H1 (cell line): Measurements from ENCODE around the gene FAM221B. TPM values are rescaled to one million over a fixed set of nuclear protein-coding genes. Genes with fewer than 3 reads are reported as not detected.

Source experiments
- CTCF ChIA-PET: fragments of 300-600 bp; sonication (Branson Sonifier 250); formaldehyde crosslinking; loops from one replicate; lab custom pipeline; 2021; ENCODE audit not compliant: partially characterized antibody; lab: Charles Lee
- POLR2A ChIA-PET: fragments of 300-600 bp; sonication (Branson Sonifier 250); formaldehyde crosslinking; loops from one replicate; lab custom pipeline; 2021; ENCODE audit warnings: inconsistent platforms; ENCODE audit not compliant: partially characterized antibody; lab: Charles Lee
- DNase-seq, 2 experiments: peaks; one replicate each; pipeline versions ENCODE4 v3.0.0 to v3.0.0-alpha.2; 2010 to 2022; ENCODE audit warnings: low spot score in 2 of 2, low read depth in 1 of 2, mixed read lengths in 1 of 2
- FAIRE-seq: peaks from 2 replicates; lab custom pipeline; 2011; peaks lifted over from hg19 to GRCh38; lab: Jason Lieb, UNC
- H2AFZ ChIP-seq: 2 replicates; pipeline ENCODE4 v1.8.1; 2012; ENCODE audit warnings: low read length, inconsistent platforms
- H2AK5ac ChIP-seq: 2 replicates; pipeline ENCODE4 v1.6.1; 2013; ENCODE audit warnings: low read depth, low read length
- H2BK120ac ChIP-seq: replicated peaks from 2 replicates; pipeline ENCODE3; 2013; ENCODE audit warnings: low read depth, low read length, inconsistent platforms
- H2BK12ac ChIP-seq: 2 replicates; pipeline ENCODE4 v1.6.1; 2013; ENCODE audit warnings: low read depth, low read length
- H2BK15ac ChIP-seq: 2 replicates; pipeline ENCODE4 v1.6.1; 2013; ENCODE audit warnings: low read length
- H2BK20ac ChIP-seq: 2 replicates; pipeline ENCODE4 v1.6.1; 2013; ENCODE audit warnings: low read length
- H2BK5ac ChIP-seq: 2 replicates; pipeline ENCODE4 v1.6.1; 2013; ENCODE audit warnings: low read depth, low read length
- H3K14ac ChIP-seq: 2 replicates; pipeline ENCODE4 v1.6.1; 2013; ENCODE audit warnings: inconsistent platforms; ENCODE audit not compliant: insufficient read length
- H3K18ac ChIP-seq: 2 replicates; pipeline ENCODE4 v1.6.1; 2013; ENCODE audit warnings: low read length; ENCODE audit errors: extremely low read depth
- H3K23ac ChIP-seq: 2 replicates; pipeline ENCODE4 v1.6.1; 2013; ENCODE audit warnings: inconsistent platforms; ENCODE audit not compliant: insufficient read length
- H3K23me2 ChIP-seq: 2 replicates; pipeline ENCODE4 v1.6.1; 2013; ENCODE audit warnings: low read depth, low read length
- H3K27ac ChIP-seq: 2 replicates; pipeline ENCODE4 v1.6.1; 2011; ENCODE audit warnings: low read depth, low read length, inconsistent platforms
- H3K27me3 ChIP-seq, 4 experiments: replicated peaks in 1 of 4; 1 replicate in 1 of 4; 2 replicates in 3 of 4; pipeline versions ENCODE4 v1.6.1 to v1.8.1; 2011 to 2013; ENCODE audit warnings: low read length in 3 of 4, mild to moderate bottlenecking in 3 of 4, inconsistent platforms in 2 of 4, mixed read lengths in 2 of 4, moderate library complexity in 1 of 4; ENCODE audit not compliant: control insufficient read depth in 3 of 4, insufficient read depth in 3 of 4; ENCODE audit errors: extremely low read depth in 1 of 4
- H3K36me3 ChIP-seq, 4 experiments: 2 replicates each; pipeline versions ENCODE4 v1.6.1 to v1.8.1; 2011 to 2013; ENCODE audit warnings: mild to moderate bottlenecking in 4 of 4, low read length in 3 of 4, moderate library complexity in 2 of 4, control low read depth in 1 of 4, inconsistent platforms in 1 of 4; ENCODE audit not compliant: insufficient read depth in 4 of 4, control insufficient read depth in 2 of 4
- H3K4ac ChIP-seq: replicated peaks from 2 replicates; pipeline ENCODE3; 2013; ENCODE audit warnings: low read length, low read depth, mixed read lengths, inconsistent platforms; ENCODE audit not compliant: insufficient read length
- H3K4me1 ChIP-seq, 4 experiments: replicated peaks in 1 of 4; 1 replicate in 1 of 4; 2 replicates in 3 of 4; pipeline versions ENCODE4 v1.6.1 to v1.8.1; 2011 to 2013; ENCODE audit warnings: low read length in 3 of 4, inconsistent platforms in 2 of 4, mixed read lengths in 1 of 4; ENCODE audit not compliant: insufficient read depth in 4 of 4, control insufficient read depth in 3 of 4
- H3K4me2 ChIP-seq, 2 experiments: 2 replicates each; pipeline versions ENCODE4 v1.6.1 to v1.8.1; 2011 to 2013; ENCODE audit warnings: low read depth in 2 of 2, low read length in 2 of 2, control low read depth in 1 of 2, inconsistent platforms in 1 of 2, mild to moderate bottlenecking in 1 of 2; ENCODE audit not compliant: insufficient read depth in 1 of 2
- H3K4me3 ChIP-seq, 4 experiments: fragments of 200-600, 300-600 bp in 1 of 4; sonication (generic), shearing (Covaris generic), sonication (Bioruptor Twin) in 1 of 4; 2 replicates each; pipeline versions ENCODE4 v1.5.1 to v1.8.1; 2011 to 2016; ENCODE audit warnings: low read length in 4 of 4, low read depth in 3 of 4, control low read depth in 2 of 4, inconsistent platforms in 2 of 4, mild to moderate bottlenecking in 2 of 4, mixed read lengths in 1 of 4, moderate library complexity in 1 of 4; ENCODE audit not compliant: insufficient read depth in 2 of 4; ENCODE audit errors: extremely low read depth in 1 of 4
- H3K56ac ChIP-seq: replicated peaks from 2 replicates; pipeline ENCODE3; 2013; ENCODE audit warnings: low read depth, mild to moderate bottlenecking, mixed read lengths, low read length, inconsistent platforms; ENCODE audit not compliant: insufficient read length
- H3K79me1 ChIP-seq: 2 replicates; pipeline ENCODE4 v1.6.1; 2013; ENCODE audit warnings: low read depth, low read length, control low read depth
- H3K79me2 ChIP-seq, 2 experiments: 2 replicates each; pipeline versions ENCODE4 v1.6.1 to v1.8.1; 2012 to 2013; ENCODE audit warnings: low read length in 2 of 2, mild to moderate bottlenecking in 2 of 2, inconsistent platforms in 1 of 2; ENCODE audit not compliant: insufficient read depth in 2 of 2, control insufficient read depth in 1 of 2
- H3K9ac ChIP-seq, 4 experiments: replicated peaks in 1 of 4; 1 replicate in 1 of 4; 2 replicates in 3 of 4; pipeline versions ENCODE4 v1.6.1 to v1.8.1; 2011 to 2013; ENCODE audit warnings: low read depth in 3 of 4, low read length in 3 of 4, control low read depth in 2 of 4, mild to moderate bottlenecking in 2 of 4, moderate library complexity in 2 of 4, inconsistent platforms in 1 of 4; ENCODE audit errors: extremely low read depth in 1 of 4
- H3K9me3 ChIP-seq, 2 experiments: 2 replicates each; pipeline versions ENCODE4 v1.6.1 to v1.8.1; 2012 to 2013; ENCODE audit warnings: mild to moderate bottlenecking in 2 of 2, moderate library complexity in 2 of 2, control low read depth in 1 of 2, inconsistent platforms in 1 of 2, low read depth in 1 of 2, low read length in 1 of 2, mixed read lengths in 1 of 2; ENCODE audit not compliant: insufficient read depth in 2 of 2
- H4K20me1 ChIP-seq, 2 experiments: replicated peaks in 1 of 2; 2 replicates each; pipeline versions ENCODE3 to v1.8.1; 2011 to 2013; ENCODE audit warnings: inconsistent platforms in 2 of 2, low read length in 2 of 2, mild to moderate bottlenecking in 1 of 2; ENCODE audit not compliant: insufficient read depth in 2 of 2, control insufficient read depth in 1 of 2
- H4K5ac ChIP-seq: 2 replicates; pipeline ENCODE4 v1.6.1; 2013; ENCODE audit warnings: low read length, low read depth, mixed read lengths, inconsistent platforms; ENCODE audit not compliant: insufficient read length
- H4K8ac ChIP-seq: 2 replicates; pipeline ENCODE4 v1.8.0; 2013; ENCODE audit warnings: mild to moderate bottlenecking, moderate library complexity, low read length, inconsistent platforms; ENCODE audit not compliant: insufficient read depth; ENCODE audit errors: extremely low read depth
- H4K91ac ChIP-seq: replicated peaks from 2 replicates; pipeline ENCODE3; 2013; ENCODE audit warnings: low read length, mixed read lengths, inconsistent platforms; ENCODE audit not compliant: insufficient read length
- BRCA1 ChIP-seq: IDR thresholded peaks from 2 replicates; pipeline ENCODE4 v1.6.1; 2012; ENCODE audit warnings: low read depth, low read length, improper control_type of control experiment
- CBX5 ChIP-seq: fragments of 300-800, 300-1000 bp; sonication (generic); IDR thresholded peaks from 2 replicates; pipeline ENCODE4 v1.7.1; 2016; ENCODE audit warnings: antibody characterized with exemption, low read length, low read depth
- CTCF ChIP-seq, 3 experiments: IDR thresholded peaks; 1 replicate in 2 of 3; 2 replicates in 1 of 3; pipeline versions ENCODE4 v1.5.1 to v1.6.1; 2011; ENCODE audit warnings: low read length in 3 of 3, mild to moderate bottlenecking in 3 of 3, inconsistent platforms in 2 of 3, low read depth in 1 of 3, moderate library complexity in 1 of 3; ENCODE audit not compliant: insufficient read depth in 1 of 3; ENCODE audit errors: control extremely low read depth in 1 of 3
- GABPA ChIP-seq: IDR thresholded peaks from 2 replicates; pipeline ENCODE4 v1.6.1; 2011; ENCODE audit warnings: mild to moderate bottlenecking, low read length, moderate library complexity, borderline replicate concordance; ENCODE audit not compliant: insufficient read depth
- NANOG ChIP-seq: IDR thresholded peaks from 2 replicates; pipeline ENCODE4 v1.6.1; 2011; ENCODE audit warnings: low read length, low read depth, mild to moderate bottlenecking, inconsistent platforms; ENCODE audit not compliant: insufficient read depth, poor library complexity, severe bottlenecking
- POLR2A ChIP-seq, 2 experiments: IDR thresholded peaks; 1 replicate in 1 of 2; 2 replicates in 1 of 2; pipeline ENCODE4 v1.6.1; 2011; ENCODE audit warnings: low read depth in 2 of 2, low read length in 2 of 2, mild to moderate bottlenecking in 2 of 2; ENCODE audit errors: control extremely low read depth in 1 of 2
- POLR2AphosphoS5 ChIP-seq: IDR thresholded peaks from 2 replicates; pipeline ENCODE4 v1.6.1; 2011; ENCODE audit warnings: low read depth, low read length
- SIX5 ChIP-seq: IDR thresholded peaks from 2 replicates; pipeline ENCODE4 v1.6.1; 2011; ENCODE audit warnings: mild to moderate bottlenecking, low read depth, low read length
- TBP ChIP-seq: IDR thresholded peaks from 2 replicates; pipeline ENCODE4 v1.6.1; 2011; ENCODE audit warnings: low read depth, low read length, improper control_type of control experiment
- TEAD4 ChIP-seq: IDR thresholded peaks from 2 replicates; pipeline ENCODE4 v1.6.1; 2012; ENCODE audit warnings: low read depth, low read length, inconsistent platforms, mixed read lengths
- WGBS, 2 experiments: shearing (Covaris generic) in 1 of 2; methylation state at CpG; one replicate each; pipeline versions ENCODE4 v1.1.6 to v1.1.7; 2013 to 2015; ENCODE audit warnings: low lambda C conversion rate in 2 of 2, mixed read lengths in 2 of 2, inconsistent platforms in 1 of 2, low coverage in 1 of 2, missing lambda C conversion rate in 1 of 2; ENCODE audit not compliant: insufficient replicate concordance in 2 of 2, insufficient coverage in 1 of 2, insufficient read length in 1 of 2; ENCODE audit errors: extremely low coverage in 1 of 2, missing lambda C conversion rate in 1 of 2; 5-methylcytosine and 5-hydroxymethylcytosine counted together
- polyA plus RNA-seq, 7 experiments: library from polyadenylated mRNA; depleted of rRNA in 3 of 7; stranded (reverse) in 5 of 7; unstranded in 2 of 7; fragments of >200 nt in 5 of 7; fragments of 200-250 nt in 2 of 7; gene quantifications; 1 replicate in 5 of 7; 2 replicates in 1 of 7; 4 replicates in 1 of 7; pipeline versions ENCODE4 v1.2.1 to v1.2.3, GENCODE V29; 2011 to 2013; ENCODE audit warnings: missing spikeins in 2 of 7, mixed read lengths in 2 of 7
- total RNA-seq: library from RNA; stranded (reverse); fragmentation: NEBNext Ultra II Directional; extraction: Animal tissue kit (Norgen Biotek cat#: 25700); gene quantifications from 2 replicates; pipeline ENCODE4 v1.2.1, GENCODE V29; 2021

Gene FAM221B
- total and polyA plus RNA-seq, 2 of the 8 experiments (the other 6 are each of a cell fraction or from before 2014, with no cell fraction given) = not detected

GRCh38 chr9:35826071-35826701 lies 2.3 kb downstream of the FAM221B start:
- peak overlapping the region; percentile 84; the same call in 1 of the 2 replicates for H2BK12ac ChIP-seq
- peak overlapping the region; percentile 68 for H2BK120ac ChIP-seq
- 0 out of 2 replicates have a peak overlapping the region, but pooled peaks have one; percentile 88 for H2BK15ac ChIP-seq
- POLR2A ChIA-PET = interaction anchor here (0.6 to 1.3 kb wide), 2 partner anchors 12 to 20 kb away, joined by 4 read pairs; partner anchors contain the start of gene HINT2
- no peak overlapping the region for H2AK5ac ChIP-seq
- H3K9me3 ChIP-seq = no peaks in the 10 kb centered on the region
- no peak overlapping the region for H4K8ac ChIP-seq
- H3K27me3 ChIP-seq = no peaks in the 10 kb centered on the region
- no peaks in the 10 kb centered on the region for H3K36me3 ChIP-seq
- peak overlapping the region; percentile 68 for H2AFZ ChIP-seq
- H3K14ac ChIP-seq = no peak overlapping the region
- FAIRE-seq (peak; percentile 85), DNase-seq (peak in 1 of 2 experiments; percentile 58)
- H3K4ac ChIP-seq = no peak overlapping the region
- H2BK5ac ChIP-seq = peak overlapping the region; percentile 73; the same call in 1 of the 2 replicates
- no peaks in the 10 kb centered on the region for H4K20me1 ChIP-seq
- H3K79me2 ChIP-seq = no peaks in the 10 kb centered on the region
- H3K23me2 ChIP-seq = peaks cover 10% of the 10 kb centered on the region
- H3K23ac ChIP-seq = no peak overlapping the region
- CTCF ChIA-PET = interaction anchor here (0.5 to 10.6 kb wide), 48 partner anchors 8 to 687 kb away, joined by 3 to 172 read pairs (median 4); partner anchors contain the start of genes CREB3, GBA2, HINT2 and HRCT1
- no peaks in the 10 kb centered on the region for H3K79me1 ChIP-seq
- H3K18ac ChIP-seq = no peak overlapping the region
- H3K4me2 ChIP-seq = no peak overlapping the region
- H2BK20ac ChIP-seq = 0 out of 2 replicates have a peak overlapping the region, but pooled peaks have one; percentile 24
- no peak overlapping the region for H3K9ac ChIP-seq
- WGBS, 2 experiments = 68% methylated on average over 4 of the region's 4 CpGs; no CpG with 5 or more reads in 1 of the 2 experiments
- H3K4me3 ChIP-seq = no peak overlapping the region
- peak overlapping the region; percentile 78 for H4K91ac ChIP-seq
- H4K5ac ChIP-seq = no peak overlapping the region
- no peak overlapping the region for H3K56ac ChIP-seq
- no peak overlapping the region for H3K27ac ChIP-seq
- H3K4me1 ChIP-seq = peaks cover 2 to 18% (median 9%) of the 10 kb centered on the region in 4 experiments; a peak in 6 of 7 replicates
- no peak for TF ChIP-seq BRCA1
- no peak for TF ChIP-seq SIX5
- TF ChIP-seq NANOG = no peak
- no peak for TF ChIP-seq TBP
- no peak for TF ChIP-seq GABPA
- peak; percentile 34 to 78 (median 59) for TF ChIP-seq CTCF (IDR thresholded peaks at IDR 0.05; ENCODE audit: control extremely low read depth in 1 of 3, insufficient read depth in 1 of 3, low read depth in 1 of 3, low read length in 3 of 3)
- TF ChIP-seq CBX5 = no peak
- TF ChIP-seq POLR2A (IDR thresholded peaks at IDR 0.05; ENCODE audit: control extremely low read depth in 1 of 2, low read depth in 2 of 2, low read length in 2 of 2) = no peak
- TF ChIP-seq POLR2AphosphoS5 = no peak
- TF ChIP-seq TEAD4 = no peak
